ENCODE data around the gene FOXP1.
"Not testable (repeated sequence)": the region's sequence is repeated elsewhere in the genome, so short reads cannot be mapped to it uniquely, and the experiment has no call there.

The FOXP1 gene

GRCh38 chr3:71360180-71360579 lies 223.3 kb downstream of the FOXP1 start:
- no peak for DNase-seq

- no peak for DNase-seq
Measured at GRCh38 chr3:71358243-71358642, 225.3 kb downstream of the FOXP1 start.

- no peak for DNase-seq
Measured at GRCh38 chr3:71356265-71356664, 227.3 kb downstream of the FOXP1 start.

- no peak for DNase-seq
Measured at GRCh38 chr3:71355862-71356261, 227.7 kb downstream of the FOXP1 start.

GRCh38 chr3:71355037-71355436 lies 228.5 kb downstream of the FOXP1 start:
- no peak for DNase-seq

GRCh38 chr3:71351403-71352149 lies 232.0 kb downstream of the FOXP1 start:
- no peak for DNase-seq

- DNase-seq, result peak; percentile 5
Measured at GRCh38 chr3:71350998-71351397, 232.5 kb downstream of the FOXP1 start.

GRCh38 chr3:71348831-71349230 lies 234.7 kb downstream of the FOXP1 start:
- no peak for DNase-seq

- DNase-seq, result no peak
Measured at GRCh38 chr3:71348001-71348632, 235.4 kb downstream of the FOXP1 start.

GRCh38 chr3:71346061-71346460 lies 237.5 kb downstream of the FOXP1 start:
- no peak for DNase-seq

GRCh38 chr3:71345429-71346040 lies 238.0 kb downstream of the FOXP1 start:
- DNase-seq, result peak; percentile 16

GRCh38 chr3:71341721-71342120 lies 241.8 kb downstream of the FOXP1 start:
- no peak for DNase-seq

- DNase-seq, result no peak
Measured at GRCh38 chr3:71339049-71339448, 244.5 kb downstream of the FOXP1 start.

- DNase-seq, result no peak
Measured at GRCh38 chr3:71332813-71333212, 250.7 kb downstream of the FOXP1 start.

GRCh38 chr3:71330909-71331308 lies 252.6 kb downstream of the FOXP1 start:
- DNase-seq, result no peak

GRCh38 chr3:71330505-71330904 lies 253.0 kb downstream of the FOXP1 start:
- no peak for DNase-seq

GRCh38 chr3:71329817-71330216 lies 253.7 kb downstream of the FOXP1 start:
- no peak for DNase-seq

- DNase-seq, result no peak
Measured at GRCh38 chr3:71328926-71329325, 254.6 kb downstream of the FOXP1 start.

- DNase-seq, result no peak
Measured at GRCh38 chr3:71327936-71328335, 255.6 kb downstream of the FOXP1 start.

- DNase-seq, result no peak
Measured at GRCh38 chr3:71325715-71326114, 257.8 kb downstream of the FOXP1 start.

- not testable (repeated sequence) for DNase-seq
Measured at GRCh38 chr3:71324224-71324623, 259.3 kb downstream of the FOXP1 start.

- DNase-seq, result no peak
Measured at GRCh38 chr3:71323558-71323957, 260.0 kb downstream of the FOXP1 start.

- no peak for DNase-seq
Measured at GRCh38 chr3:71322154-71322553, 261.4 kb downstream of the FOXP1 start.

GRCh38 chr3:71319771-71320170 lies 263.8 kb downstream of the FOXP1 start:
- no peak for DNase-seq

Measured in inflammatory macrophage treated with lipopolysaccharide for 4 hours (primary cell).